ENCODE results near the gene LBHD2. TPM values are rescaled to one million over a fixed set of nuclear protein-coding genes. Genes with fewer than 3 reads are reported as not detected.

The LBHD2 gene
- total and polyA plus RNA-seq, 10 of the 15 experiments (the other 5 are each of a cell fraction or from before 2014, with no cell fraction given): not detected

DNA sequence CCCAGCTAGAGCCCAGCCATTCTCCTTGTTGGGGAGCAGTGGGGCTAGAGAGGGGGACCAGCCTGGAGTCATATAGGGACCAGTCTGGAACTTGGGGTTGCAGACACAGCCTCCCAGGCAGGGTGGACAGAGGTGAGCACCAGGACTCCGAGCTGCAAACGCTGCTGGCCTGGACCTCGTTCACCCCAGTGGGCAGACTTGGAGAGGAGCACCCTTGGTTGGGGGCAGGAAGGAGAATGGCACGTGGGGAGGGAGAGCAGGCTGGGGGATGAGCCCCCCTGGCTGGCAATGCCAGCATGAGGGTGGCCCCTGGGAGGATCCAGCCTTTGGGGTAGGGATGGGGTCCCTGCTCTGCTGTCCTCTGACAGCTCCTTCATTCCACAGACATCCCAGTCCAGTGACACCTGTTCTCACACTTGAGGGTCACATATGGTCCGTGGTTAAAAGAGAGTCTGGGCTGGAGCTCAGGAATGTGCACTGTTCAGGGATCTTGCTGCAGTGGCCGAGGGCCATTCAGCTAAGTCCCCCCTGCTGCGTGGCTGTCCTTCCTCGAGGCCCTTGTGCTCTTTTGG, 2.8 kb downstream of the LBHD2 start:
- FAIRE-seq (no peak), ATAC-seq (no peak), DNase-seq (ENCODE audit: low read depth, low spot score) (no peak)
- H2AFZ ChIP-seq (ENCODE audit: control insufficient read depth, low read depth, low read length): no peak overlapping the region
- WGBS (ENCODE audit: insufficient coverage, insufficient replicate concordance, low lambda C conversion rate, missing lambda C conversion rate): 28% methylated on average over 8 of the region's 8 CpGs
- TF ChIP-seq, protein P1, sequence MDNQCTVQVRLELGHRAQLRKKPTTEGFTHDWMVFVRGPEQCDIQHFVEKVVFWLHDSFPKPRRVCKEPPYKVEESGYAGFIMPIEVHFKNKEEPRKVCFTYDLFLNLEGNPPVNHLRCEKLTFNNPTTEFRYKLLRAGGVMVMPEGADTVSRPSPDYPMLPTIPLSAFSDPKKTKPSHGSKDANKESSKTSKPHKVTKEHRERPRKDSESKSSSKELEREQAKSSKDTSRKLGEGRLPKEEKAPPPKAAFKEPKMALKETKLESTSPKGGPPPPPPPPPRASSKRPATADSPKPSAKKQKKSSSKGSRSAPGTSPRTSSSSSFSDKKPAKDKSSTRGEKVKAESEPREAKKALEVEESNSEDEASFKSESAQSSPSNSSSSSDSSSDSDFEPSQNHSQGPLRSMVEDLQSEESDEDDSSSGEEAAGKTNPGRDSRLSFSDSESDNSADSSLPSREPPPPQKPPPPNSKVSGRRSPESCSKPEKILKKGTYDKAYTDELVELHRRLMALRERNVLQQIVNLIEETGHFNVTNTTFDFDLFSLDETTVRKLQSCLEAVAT (IDR thresholded peaks at IDR 0.05): no peak
- TF ChIP-seq ZZZ3 (IDR thresholded peaks at IDR 0.05; ENCODE audit: control insufficient read depth, insufficient read length, low read depth) (no peak), SREBF1 (IDR thresholded peaks at IDR 0.05; ENCODE audit: low read length) (no peak), JUND (IDR thresholded peaks at IDR 0.05; ENCODE audit: low read depth, low read length) (no peak), PKNOX1 (IDR thresholded peaks at IDR 0.05) (no peak), YY1 (IDR thresholded peaks at IDR 0.05; ENCODE audit: low read depth, low read length) (no peak), HDAC2 (IDR thresholded peaks at IDR 0.05) (no peak)
- BruUV-seq (replicated peaks): no TSS peak
- CTCF ChIA-PET: interaction anchor here (1.0 to 2.8 kb wide), 3 partner anchors 8 to 393 kb away, joined by 3 to 12 read pairs (median 4); no protein-coding TSS in a partner anchor
- H3K4me3 ChIP-seq: no peak overlapping the region
- POLR2A ChIA-PET: interaction anchor here (0.5 kb wide), 1 partner anchor 62 kb away, joined by 3 read pairs; no protein-coding TSS in a partner anchor
- in situ Hi-C loops (cut with MboI) (no loop called here), intact Hi-C loops (cut with micrococcal nuclease; ENCODE audit: unreplicated experiment) (no loop called here)
- RAD21 ChIA-PET (ENCODE audit: unreplicated experiment): interaction anchor here (0.9 to 1.0 kb wide), 2 partner anchors 18 to 102 kb away, joined by 3 read pairs; no protein-coding TSS in a partner anchor
- peaks cover 8% of the 10 kb centered on the region for H3K4me1 ChIP-seq (ENCODE audit: control insufficient read depth, insufficient read depth, low read length)
- no peaks in the 10 kb centered on the region for H4K20me1 ChIP-seq (ENCODE audit: control insufficient read depth, insufficient read depth)
- H3K4me2 ChIP-seq (ENCODE audit: control insufficient read depth, insufficient read depth): no peak overlapping the region
- H3K36me3 ChIP-seq (ENCODE audit: control insufficient read depth in 2 of 2, insufficient read depth in 2 of 2, low read length in 1 of 2): no peaks in the 10 kb centered on the region
- H3K27me3 ChIP-seq (replicated peaks in 1 of 2; ENCODE audit: control insufficient read depth in 2 of 2, insufficient read depth in 2 of 2, low read length in 1 of 2): peaks cover 0 to 2% of the 10 kb centered on the region in 2 experiments; a peak in 2 of 4 replicates
- no peaks in the 10 kb centered on the region for H3K9me3 ChIP-seq (replicated peaks; ENCODE audit: control insufficient read depth, insufficient read depth, low read length)
- H3K79me2 ChIP-seq (ENCODE audit: control insufficient read depth, insufficient read depth, low read length): no peaks in the 10 kb centered on the region
- no peak overlapping the region for H3K9ac ChIP-seq (ENCODE audit: control insufficient read depth, insufficient read depth, low read length)
- SMC1A ChIA-PET (ENCODE audit: uncharacterized antibody, unreplicated experiment): interaction anchor here (0.7 to 1.1 kb wide), 3 partner anchors 14 to 97 kb away, joined by 3 read pairs; no protein-coding TSS in a partner anchor
- no peak overlapping the region for H3K27ac ChIP-seq (ENCODE audit: control insufficient read depth, insufficient read depth)
